ENCODE data around the gene AHDC1.

The AHDC1 gene

DNA sequence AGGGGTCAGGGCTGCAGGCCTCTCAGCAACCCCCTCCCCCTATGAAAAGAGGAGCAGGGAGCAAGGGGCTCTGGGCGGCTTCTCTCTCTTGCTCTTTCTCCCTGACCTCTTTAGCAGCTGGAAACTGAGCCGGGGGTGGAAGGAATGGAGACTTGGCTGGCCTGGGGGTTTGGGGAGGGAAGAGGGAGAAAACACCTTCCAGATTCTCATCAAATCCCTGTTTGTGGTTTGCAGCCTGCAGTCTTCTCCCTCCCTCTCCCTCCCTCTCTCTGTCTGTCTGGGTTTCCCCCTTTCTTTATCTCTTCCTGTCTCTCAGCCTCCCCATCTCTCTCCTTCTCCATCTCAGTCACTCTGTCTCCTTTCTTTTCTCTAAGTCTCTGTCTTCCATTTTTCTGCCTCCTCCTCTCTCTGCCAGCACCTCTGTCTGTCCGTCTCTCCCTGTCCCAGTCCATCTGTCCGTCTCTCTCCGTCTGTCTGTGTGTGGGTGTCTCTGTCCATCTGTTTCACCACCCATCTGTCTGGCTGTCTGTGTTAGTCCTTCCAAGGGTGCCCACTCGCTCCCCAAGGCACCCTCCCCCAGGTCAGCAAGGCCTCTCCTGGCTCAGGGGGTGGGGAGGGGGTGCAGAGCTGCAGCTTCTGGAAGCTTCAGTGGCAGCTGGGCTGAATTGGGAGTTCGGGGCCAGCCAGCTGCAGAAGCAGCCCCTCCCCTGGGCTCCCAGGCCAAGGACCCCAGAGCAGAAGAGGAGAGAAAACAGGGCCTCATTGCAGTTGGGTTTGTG lies 6.2 kb downstream of the AHDC1 start:
- DNase-seq, result no peak

DNA sequence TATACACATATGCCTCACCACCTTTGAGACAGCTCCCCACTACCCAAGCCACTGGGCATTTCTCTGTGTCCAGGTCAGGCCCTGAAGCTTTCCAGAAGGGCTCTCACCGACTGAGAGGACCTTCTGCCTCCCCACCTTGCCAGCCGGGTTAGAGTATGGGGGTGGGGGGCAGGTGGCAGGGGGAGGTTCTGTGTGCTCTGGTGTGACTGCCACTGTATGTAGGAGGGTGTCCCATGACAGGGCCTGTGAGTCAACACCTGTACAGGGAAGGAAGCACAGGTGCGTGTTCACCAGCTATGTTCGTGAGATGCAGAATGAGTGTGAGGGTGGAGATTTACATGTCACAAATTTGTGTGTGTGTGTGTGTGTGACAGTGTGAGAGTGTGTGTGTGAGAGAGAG lies 7.0 kb downstream of the AHDC1 start:
- no peak for DNase-seq

DNA sequence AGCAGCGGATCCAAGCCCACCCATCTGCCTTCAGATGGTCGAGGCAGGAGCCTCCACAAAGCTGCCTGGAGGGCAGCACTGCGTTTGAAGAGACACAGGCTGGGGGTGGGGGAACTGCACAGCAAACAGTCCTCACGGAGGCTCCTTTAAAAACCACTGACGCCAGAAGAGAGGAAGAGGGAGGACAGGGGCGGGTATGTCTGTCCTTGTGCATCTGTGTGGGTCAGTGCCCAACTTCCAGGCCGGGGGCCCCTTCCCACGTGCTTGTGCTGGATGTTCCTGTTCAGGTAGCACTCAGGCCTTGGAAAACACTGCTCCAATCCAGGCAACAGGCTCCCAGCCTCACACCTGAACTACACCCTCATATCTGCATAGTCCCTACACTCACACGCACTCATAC lies 7.7 kb downstream of the AHDC1 start:
- no peak for DNase-seq

DNA sequence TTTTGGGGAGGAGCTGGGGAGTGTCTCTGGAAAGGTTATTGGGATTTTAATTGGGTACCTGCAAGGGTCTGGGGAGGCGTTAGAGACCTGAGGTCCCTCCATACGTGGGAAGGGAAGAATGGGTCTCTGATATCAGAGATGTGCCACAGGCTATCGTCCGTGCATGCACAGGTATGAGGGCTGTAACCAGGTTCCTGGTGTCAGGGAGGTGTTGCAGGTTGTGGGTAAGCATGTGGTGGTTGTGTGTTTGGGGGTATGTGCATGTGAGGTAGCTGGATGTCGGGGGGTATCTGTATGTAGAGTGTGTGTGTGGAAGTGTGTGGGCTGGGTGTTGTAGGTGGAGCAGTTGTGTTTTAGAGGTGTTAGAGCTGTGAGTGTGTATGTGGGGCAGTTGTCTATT lies 8.3 kb downstream of the AHDC1 start:
- no peak for DNase-seq

DNA sequence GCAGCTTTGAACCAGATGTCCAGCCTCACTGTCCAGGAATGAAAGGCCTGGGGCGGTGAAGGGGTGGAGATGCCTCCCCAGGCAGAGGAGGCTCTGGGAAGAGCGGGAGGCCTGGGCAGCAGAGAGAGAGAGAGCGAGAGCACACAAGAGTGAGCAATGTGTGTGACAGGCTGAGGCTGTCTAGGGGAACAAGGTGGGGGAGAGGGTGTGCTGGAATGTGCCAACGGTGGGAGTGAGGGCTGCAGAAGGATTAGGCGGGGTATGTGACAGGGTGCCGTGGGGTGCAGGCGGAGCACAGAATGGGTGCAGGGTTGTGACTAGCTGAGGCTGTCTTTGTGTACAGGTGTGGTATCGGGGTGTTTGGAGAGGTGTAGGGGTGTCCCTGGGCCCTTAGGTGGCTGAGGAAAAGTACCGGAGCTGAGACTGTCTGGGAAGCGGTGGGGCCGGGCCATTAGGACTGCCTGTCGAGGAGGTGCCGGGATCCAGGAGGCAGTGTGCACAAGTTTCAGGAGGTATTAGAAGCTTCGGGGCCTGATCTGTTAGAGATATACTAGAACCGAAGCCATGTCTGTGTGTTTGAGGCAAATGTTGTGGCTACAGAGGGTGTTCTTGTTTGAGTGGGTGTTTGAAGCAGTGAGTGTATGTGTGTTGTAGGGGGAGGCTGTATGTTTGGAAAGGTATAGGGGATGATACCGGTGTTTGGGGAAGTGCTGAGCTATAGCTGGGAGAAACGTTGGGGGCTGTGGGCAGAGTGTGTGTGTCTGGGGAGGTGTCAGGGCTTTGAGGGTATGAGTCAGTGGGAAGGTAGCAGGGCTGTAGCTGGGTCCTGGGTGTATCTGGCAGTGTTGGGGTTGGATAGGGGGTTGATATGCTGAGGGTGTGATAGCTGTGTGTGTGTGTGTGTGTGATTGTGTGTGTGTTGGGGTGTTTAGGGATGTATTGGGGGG lies 9.1 kb downstream of the AHDC1 start:
- DNase-seq, result no peak

DNA sequence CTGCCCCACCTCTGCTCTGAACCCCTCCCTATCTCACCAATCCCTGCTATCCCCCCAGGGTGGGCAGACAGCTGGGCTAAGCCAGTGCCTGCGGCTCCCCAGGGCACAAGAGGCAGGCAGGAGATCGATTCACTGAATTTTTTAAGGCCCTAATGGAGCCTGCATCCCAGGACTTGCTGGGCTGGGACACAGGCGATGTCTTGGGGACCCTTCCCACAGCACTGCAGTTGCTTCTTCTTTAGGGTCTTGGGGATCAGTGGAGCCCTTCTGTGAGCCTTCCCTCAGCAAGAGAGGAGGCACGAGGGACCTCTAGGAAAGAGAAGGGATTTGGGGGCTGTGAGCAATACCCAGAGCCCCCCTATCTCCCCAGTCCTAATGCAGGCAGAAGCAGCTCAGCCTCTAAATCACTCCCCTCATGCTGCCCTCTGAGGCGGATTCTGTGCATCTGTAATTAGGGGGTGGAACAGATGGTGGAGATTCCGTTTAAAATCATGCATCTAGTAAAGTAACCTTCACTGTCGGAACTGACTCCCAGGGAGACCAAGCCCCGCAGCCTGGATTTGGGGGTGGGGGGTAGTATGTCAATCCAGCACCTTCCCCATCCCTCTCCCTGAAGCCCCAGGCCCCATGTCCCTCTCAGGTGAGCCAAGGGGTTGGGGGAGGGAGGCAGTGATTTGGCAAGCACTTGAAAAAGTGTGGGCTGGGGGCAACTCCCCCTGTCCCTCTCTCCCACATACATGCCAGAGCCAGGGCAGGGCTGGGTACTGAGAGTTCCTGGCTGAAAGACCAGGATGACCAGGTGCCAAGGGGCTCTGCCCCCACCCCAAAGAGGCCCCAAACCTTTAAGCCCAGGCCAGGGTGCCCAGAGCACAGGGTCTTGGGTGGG lies 10.0 kb downstream of the AHDC1 start:
- no peak for DNase-seq

DNA sequence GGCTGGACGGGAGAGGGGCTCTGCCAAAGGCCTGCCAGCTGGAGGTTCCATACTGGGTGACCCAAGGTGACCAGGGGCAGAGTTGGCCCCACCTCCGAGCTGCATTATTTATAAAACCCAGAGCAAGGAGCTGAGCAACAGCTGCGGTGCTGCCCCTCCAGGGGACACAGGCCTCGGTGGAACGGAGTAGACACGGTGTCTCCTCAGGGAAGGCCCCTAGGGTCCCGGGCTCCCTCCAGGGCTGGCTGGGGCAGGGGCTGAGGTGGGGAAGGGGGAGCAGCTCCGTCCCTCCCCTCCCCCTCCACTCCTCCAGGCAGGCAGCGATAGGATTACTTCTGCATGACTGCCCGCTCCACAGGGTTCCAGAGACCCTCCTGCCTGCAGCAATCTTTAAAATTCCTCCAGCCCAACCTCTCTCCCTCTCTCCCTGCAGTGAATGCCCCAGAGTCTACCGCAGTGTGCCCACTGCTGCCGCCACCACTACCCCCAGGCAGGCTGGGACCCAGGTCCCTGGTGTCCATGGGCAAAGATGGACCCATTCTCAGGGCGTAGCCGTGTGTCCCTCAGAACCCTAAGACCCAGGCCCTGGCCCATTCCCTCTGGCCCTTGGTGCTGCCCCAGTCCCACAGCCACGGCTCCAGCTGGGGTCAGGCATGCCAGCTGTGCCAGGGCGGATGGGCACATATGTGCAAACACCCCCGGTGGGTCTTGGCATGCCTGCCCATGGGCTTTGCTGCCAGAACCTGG lies 10.8 kb downstream of the AHDC1 start:
- no peak for DNase-seq

DNA sequence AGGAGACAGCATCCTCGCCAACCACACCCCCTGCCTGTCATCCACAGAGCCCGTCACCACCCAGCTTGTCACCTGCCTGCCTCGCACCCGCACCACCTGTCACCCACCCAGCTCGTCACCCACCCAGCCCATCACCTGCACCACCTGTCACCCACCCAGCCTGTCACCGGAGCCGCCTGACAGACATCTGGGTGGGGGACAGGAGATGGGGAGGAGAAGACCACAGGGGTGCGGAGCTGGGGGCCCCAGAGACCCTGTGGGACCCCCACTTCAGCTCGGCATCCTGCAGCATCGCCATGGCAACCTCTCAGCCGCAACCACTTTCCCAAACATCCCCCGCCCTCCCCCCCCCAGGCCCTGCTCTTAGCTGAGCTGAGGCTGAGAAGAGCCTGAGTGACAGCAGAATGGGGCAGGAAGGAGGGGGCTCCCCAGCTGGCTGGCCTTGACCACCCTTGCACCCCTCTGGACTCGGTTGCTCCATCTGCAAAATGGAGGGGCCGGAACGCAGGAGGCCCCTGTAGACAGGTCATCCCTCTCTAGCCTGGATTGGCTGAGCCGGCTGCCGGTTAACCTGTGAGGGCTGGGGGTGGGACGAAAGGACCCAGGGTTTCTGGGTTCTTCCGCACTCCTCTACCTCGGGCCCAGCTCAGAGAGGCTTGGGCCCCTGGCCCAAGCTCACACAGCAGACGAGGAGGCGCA lies 11.6 kb downstream of the AHDC1 start:
- DNase-seq, result no peak

DNA sequence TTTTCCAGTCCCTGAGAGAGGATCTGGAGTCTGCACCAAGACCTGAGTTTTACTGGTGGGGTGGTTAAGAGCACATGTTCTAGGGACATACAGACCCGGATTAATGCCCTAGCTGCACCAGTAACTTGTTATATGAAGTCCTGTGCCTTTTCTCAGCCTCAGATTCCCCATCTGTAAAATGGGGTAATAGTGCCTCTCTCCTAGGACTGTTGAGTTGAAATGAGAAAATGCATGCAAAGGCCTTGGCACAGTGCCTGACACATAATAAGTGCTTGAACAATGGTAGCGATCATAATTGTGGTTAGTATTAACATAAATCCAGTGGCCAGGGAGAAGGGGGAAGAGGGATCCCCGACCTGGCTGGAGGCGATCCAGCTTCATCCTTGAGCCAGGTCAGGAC lies 12.3 kb downstream of the AHDC1 start:
- peak in 1 of 2 experiments; percentile 23 for DNase-seq

DNA sequence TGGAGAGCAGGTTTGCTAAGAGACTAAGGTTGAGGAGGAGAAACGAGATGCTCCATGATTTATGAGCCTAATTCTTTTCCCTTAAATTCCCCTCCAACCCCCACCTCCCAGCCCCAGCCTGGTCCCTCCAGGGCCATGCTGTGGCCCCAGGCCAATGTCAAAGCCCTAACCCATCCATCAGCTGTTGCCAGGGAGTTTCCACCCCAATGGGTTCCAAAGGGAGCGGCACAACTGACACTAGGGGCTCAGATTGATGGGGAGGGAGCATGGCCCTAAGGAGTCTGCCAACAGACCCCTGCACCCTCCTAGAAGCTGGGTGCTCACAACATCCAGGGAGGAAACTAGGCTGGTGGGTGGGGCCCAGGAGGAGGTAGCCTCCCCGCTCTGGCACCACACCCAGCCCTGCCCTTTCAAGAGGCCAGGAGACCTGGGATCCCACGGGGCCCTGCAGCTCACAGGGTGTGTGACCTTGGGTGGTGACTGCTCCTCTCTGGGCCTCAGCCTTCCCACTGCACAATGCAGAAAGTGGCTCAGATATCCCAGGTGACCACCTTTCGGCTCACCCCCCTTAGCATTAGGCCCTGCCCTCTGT lies 12.9 kb downstream of the AHDC1 start:
- no peak for DNase-seq

DNA sequence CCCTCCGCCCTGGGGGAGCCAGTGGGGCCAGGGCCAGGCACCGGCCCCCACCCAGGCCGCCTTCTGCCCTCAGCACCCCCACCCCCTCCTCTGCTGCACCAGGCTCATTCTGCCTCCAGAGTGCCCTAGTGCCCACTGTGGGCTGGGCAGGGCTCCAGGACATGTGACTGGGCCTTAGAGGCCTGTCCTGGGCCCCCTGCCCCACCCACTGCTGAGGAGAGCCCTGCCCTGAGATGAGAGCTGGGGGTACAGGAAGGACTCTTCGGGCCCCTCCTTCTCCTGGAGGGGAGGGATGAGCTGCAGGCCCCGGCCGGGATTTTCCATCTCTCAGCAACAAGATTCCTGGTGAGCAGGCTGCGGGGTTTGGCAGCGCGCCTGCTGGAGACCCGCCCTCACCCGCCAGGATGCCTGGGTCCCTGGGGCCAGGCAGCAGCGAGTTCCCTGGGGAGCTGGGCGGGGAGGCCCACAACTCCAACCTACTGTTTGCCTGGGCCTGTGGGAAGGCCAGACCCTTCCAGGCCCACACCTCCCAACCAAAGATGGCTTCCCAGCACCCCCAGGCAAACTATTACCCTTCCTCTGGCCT lies 14.0 kb downstream of the AHDC1 start:
- peak in 1 of 2 experiments; percentile 27 for DNase-seq

DNA sequence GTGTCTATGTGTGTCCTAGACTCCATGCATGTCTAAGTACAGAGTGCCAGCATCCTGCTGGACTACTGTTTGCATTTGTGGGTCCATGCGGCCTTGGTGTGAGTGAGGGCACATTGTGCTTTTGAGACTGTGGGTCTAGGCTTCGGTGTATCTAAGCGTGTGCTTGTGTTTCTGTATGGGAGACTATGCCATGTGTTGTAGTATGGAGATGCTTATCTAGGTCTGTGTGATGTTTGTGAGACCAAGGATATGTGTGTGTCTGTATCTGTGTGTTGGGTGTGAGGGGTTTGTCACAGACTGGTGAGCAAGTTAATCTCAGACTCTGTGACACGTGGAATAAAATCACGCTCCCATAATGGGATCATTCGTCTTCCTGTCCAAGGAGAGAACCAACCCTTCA lies 14.5 kb downstream of the AHDC1 start:
- DNase-seq, result no peak

DNA sequence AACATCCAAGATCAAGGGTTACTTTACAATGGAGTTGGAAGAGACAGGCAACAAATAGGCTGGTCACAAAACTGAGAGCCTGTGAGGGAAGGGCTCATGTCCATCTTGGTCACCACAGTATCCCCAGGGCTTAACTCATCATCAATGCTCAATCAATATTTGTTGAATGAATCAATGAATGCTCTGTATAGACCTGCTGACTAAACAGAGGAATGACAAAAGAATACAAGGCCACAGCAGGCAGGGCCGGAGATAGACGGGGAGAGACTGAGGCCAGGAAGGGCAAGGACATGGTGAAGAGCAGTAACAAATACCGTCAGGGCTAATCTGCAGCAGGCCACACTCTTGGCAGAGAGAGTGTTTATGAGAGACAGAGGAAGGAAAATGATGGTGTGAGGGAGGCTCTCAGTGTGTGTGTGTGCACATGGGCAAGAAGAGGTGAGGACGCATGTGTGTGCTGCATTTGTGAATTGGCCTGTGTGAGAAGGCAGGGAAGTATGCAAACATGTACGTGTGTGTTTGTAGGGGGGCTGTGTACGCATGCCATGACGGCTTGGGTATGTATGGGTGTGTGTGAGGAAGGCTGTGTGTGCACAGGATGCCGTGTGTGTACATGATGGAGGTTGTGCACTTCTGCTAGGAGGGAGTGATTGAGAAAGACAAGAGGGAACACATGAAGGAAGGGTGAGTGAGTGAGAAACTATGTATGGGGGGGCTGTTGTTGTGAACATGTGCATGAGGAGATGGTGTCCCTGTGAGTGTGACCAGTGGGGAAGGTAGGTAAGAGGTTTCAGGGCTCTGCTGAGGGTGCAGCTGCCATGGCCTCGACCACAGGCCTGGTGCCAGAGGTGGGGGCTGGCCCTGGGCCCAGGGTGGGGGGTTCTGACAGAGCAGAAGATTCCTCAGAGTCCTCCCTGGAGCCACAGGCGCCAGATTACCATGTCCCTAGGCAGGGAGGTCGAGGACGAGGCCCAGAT lies 15.4 kb downstream of the AHDC1 start:
- no peak for DNase-seq

DNA sequence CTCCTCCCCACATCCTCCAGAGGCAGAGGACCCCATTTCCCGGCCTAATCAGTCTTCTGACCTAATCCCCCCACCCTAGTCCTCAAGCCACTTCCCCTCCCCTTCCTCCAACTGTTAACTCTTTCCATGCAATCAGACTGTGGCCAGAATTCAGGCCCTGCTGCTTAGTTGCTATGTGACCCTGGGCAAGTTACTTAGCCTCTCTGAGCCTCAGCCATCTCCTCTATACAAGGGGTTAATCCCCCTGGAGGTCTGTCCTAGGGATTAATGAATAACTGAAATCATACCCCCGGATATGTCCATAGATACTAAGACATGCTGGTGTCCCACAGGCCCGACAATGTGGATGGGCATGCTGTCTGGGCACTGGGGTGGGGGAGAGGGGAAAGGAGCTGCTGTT lies 18.3 kb downstream of the AHDC1 start:
- DNase-seq, result no peak

DNA sequence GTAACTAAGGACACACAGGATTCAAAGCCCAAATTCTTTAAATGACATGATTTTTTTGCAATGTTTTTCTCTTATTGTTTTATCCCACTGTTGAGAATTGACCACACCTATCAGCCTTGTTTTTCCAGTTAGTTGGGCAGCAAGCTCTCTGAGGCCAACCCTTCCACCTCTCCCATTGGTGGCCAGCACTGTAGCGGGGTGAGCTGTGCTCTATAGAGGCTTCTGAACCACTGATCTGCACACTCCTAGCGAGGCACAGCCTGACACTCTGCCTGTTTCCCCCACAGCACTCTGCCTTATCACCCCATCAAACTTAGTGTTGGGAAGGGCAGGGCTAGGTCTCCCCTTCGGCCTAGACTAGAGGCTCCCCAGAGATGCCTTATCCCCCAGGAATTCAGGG lies 19.5 kb downstream of the AHDC1 start:
- no peak for DNase-seq

DNA sequence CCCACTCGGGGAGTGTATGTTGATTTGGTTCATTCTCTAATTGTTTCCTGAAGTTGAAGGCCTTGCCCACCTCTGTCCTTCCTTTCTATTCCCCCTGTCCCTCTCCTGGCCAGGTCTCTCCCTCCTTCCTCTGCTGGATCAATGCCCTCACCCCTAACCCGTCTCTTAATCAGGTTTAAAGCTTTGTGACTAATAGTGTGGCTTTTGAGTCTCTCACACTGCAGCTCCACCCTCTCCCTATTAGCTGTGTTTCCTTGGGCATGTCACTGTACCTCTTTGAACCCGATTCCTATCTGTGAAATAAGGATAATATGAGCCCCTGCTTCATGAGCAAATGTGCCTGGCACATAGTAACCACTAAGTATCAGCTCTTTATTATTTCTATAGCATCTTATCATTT lies 20.5 kb downstream of the AHDC1 start:
- no peak for DNase-seq

DNA sequence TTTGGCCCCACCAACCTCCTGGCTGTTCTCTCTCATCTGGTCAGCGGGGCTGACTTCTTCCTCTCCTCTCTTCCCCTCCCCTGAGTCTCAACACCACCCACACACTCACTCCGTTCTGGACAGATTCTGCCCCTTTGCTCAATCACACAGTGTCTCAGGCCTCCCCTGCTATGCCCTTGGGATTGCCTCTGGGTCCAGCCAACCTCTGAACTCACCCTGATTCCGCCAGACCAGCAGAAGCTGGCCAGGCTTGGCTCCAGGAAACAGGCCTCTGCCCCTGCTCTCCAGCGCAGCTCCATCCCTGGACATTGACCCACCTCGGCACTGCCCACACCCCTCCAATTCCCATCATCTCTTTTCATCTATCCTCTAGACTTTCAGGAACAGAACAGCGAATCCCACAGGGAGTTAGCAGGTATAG lies 22.1 kb downstream of the AHDC1 start:
- no peak for DNase-seq

DNA sequence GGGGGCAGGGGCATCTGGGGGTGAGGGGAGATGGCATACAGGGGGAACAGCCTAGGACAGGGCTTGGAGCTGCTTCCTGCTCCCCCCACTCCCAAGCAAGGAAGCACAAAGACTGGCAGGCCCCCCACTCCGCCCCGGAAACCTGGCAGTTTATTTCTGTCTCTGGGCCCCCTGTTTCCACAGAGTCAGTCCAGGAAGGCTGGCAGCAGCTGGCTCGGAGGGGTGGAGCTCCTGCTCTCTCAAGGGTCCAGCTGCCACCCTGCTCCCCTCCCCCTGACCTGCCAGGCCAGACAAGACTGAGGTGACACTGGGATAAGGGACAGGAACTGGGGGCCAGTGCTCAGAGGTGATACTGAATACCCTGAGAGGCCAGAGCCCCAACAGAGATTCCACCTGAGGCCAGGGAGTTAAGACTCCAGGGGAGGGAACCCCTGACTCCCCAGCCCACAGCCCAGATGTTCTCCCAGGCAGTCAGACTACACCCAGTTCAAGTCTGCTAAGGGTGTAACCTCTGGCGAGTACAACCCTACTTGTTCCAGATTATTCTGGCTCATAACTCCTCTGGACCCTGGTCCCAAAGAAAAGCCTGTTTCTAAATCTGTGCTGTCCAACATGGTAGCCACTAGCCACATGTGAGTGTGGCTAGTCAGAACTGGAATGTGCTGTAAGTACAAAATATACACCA lies 26.3 kb downstream of the AHDC1 start:
- DNase-seq, result no peak

DNA sequence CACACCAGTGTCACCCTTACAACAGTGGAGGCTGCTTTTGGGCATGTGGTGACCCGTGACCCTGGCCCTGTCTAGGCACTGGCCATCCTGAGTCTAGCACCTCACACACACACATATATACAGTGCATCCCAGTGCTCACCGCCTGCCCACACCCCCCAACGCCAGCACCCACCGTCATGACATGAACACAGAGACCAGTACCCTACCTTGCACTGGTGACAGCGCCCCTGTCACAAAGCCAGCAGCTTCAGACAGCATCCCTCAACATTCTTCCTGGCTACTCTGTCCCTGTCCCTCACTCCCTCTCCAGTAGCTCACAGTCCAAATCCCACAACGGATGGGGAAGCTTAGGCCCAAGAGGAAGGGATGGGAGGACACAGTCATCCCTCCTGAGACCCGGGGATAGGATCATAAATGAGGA lies 27.1 kb downstream of the AHDC1 start:
- no peak for DNase-seq
